Measurements from ENCODE around the gene HIPK3.

HIPK3 gene

DNA sequence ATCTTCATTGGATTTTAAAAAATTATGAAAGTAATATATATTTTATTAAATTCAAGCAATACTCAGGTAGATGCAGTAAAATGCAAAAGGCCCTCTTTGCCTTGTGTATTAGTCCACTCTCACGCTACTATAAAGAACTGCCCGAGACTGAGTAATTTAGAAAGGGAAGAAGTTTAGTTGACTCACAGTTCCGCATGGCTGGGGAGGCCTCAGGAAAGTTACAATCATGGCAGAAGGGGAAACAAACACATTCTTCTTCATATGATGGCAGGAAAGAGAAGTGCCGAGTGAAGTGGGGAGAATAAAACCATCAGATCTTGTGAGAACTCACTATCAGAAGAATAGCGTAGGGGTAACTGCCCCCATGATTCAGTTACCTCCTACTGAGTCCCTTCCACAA is 130.8 kb downstream of the HIPK3 start:
- peaks cover 89% of the 10 kb centered on the region for H3K4me1 ChIP-seq (ENCODE audit: control insufficient read depth, low read length)
- H4K20me1 ChIP-seq (ENCODE audit: control insufficient read depth, insufficient read depth, low read depth, low read length) = no peaks in the 10 kb centered on the region
- H3K36me3 ChIP-seq (ENCODE audit: control insufficient read depth, low read length) = peaks cover 47% of the 10 kb centered on the region
- H3K79me2 ChIP-seq (ENCODE audit: control insufficient read depth, low read length) = peaks cover 71% of the 10 kb centered on the region
- H3K9me3 ChIP-seq (ENCODE audit: control insufficient read depth, insufficient read depth, low read length) = peaks cover 12% of the 10 kb centered on the region
- peak overlapping the region; percentile 97 for H3K27ac ChIP-seq (ENCODE audit: low read depth, low read length)
- H3F3A ChIP-seq (ENCODE audit: control insufficient read depth, insufficient read depth) = peaks cover 53% of the 10 kb centered on the region
- peak overlapping the region; percentile 87 for H3K4me2 ChIP-seq (ENCODE audit: low read length)
- TF ChIP-seq, protein P1, sequence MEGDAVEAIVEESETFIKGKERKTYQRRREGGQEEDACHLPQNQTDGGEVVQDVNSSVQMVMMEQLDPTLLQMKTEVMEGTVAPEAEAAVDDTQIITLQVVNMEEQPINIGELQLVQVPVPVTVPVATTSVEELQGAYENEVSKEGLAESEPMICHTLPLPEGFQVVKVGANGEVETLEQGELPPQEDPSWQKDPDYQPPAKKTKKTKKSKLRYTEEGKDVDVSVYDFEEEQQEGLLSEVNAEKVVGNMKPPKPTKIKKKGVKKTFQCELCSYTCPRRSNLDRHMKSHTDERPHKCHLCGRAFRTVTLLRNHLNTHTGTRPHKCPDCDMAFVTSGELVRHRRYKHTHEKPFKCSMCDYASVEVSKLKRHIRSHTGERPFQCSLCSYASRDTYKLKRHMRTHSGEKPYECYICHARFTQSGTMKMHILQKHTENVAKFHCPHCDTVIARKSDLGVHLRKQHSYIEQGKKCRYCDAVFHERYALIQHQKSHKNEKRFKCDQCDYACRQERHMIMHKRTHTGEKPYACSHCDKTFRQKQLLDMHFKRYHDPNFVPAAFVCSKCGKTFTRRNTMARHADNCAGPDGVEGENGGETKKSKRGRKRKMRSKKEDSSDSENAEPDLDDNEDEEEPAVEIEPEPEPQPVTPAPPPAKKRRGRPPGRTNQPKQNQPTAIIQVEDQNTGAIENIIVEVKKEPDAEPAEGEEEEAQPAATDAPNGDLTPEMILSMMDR (IDR thresholded peaks at IDR 0.05; ENCODE audit: low read depth, low read length, poor library complexity, severe bottlenecking) = no peak
- TF ChIP-seq EZH2phosphoT487 (IDR thresholded peaks at IDR 0.05; ENCODE audit: borderline replicate concordance, low read length) = no peak
- H3K4me3 ChIP-seq (ENCODE audit: low read length) = peak overlapping the region; percentile 71
- H3K9me2 ChIP-seq (replicated peaks; ENCODE audit: control insufficient read depth, low read length) = no peaks in the 10 kb centered on the region
- no peaks in the 10 kb centered on the region for H3K27me3 ChIP-seq (ENCODE audit: control insufficient read depth, low read length)

DNA sequence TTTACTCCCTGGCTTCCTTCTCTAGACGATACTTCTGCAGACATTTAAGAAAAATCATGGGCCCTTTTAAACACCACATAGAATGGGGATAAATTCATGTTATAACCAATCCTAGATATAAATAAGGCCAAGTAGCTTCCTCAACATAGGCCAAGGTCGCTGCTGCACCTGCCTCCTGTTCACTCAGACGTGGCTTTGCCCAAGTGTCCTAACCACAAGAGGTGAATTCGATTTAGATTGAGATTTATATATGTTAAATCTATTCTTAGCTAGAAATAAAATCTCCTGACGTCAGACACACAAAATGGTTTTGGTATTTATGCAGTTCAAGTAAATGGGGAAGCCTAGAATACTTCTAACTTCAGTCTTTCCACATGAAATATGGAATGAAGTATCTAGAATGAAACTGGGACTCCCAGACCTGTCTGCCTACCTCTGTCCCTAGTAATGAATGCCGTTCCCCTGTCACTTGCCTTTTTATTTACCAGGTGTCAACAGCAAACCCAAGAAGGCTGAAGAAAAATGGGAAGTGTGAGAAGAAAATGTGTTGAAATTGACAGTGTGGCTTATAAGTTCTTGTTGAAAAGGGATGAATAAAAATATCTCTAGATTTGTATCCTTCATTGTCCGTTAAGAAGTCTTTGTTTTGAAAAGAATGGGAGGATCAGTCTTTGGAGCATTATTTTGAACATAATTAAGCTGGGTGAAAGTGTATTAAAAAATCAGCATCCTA is 131.8 kb downstream of the HIPK3 start:
- TF ChIP-seq, protein P1 (IDR thresholded peaks at IDR 0.05; ENCODE audit: low read depth, low read length, poor library complexity, severe bottlenecking) = no peak
- TF ChIP-seq EZH2phosphoT487 (IDR thresholded peaks at IDR 0.05; ENCODE audit: borderline replicate concordance, low read length) = no peak
- Histone ChIP-seq H3K27ac (ENCODE audit: low read depth, low read length) (peak overlapping the region; percentile 97), H3K9me3 (ENCODE audit: control insufficient read depth, insufficient read depth, low read length) (peaks cover 12% of the 10 kb centered on the region), H4K20me1 (ENCODE audit: control insufficient read depth, insufficient read depth, low read depth, low read length) (no peaks in the 10 kb centered on the region), H3K36me3 (ENCODE audit: control insufficient read depth, low read length) (peaks cover 44% of the 10 kb centered on the region), H3K4me1 (ENCODE audit: control insufficient read depth, low read length) (peaks cover 79% of the 10 kb centered on the region), H3K27me3 (ENCODE audit: control insufficient read depth, low read length) (no peaks in the 10 kb centered on the region), H3K4me2 (ENCODE audit: low read length) (peak overlapping the region; percentile 87), H3F3A (ENCODE audit: control insufficient read depth, insufficient read depth) (peaks cover 44% of the 10 kb centered on the region), H3K79me2 (ENCODE audit: control insufficient read depth, low read length) (peaks cover 73% of the 10 kb centered on the region), H3K4me3 (ENCODE audit: low read length) (peak overlapping the region; percentile 71), H3K9me2 (replicated peaks; ENCODE audit: control insufficient read depth, low read length) (no peaks in the 10 kb centered on the region)

DNA sequence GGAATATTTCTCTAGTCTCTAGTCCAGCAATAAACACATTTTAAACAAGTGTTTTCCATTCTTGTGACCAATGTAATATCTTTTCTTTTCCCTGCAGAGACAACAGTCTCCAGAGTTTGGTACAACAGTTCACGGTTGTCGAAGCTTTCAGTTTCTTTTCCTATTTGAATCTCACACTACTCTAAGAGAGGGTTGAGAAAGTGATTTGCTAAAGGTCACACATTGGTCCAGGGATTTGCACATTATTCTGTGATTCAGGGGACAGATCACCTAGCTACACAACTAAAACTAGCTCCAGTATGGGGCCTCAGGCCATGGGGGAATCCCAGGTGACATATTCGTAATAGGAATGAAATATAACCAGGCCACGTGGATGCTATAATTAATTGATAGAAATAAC is 132.5 kb downstream of the HIPK3 start:
- Histone ChIP-seq H3K9me3 (ENCODE audit: control insufficient read depth, insufficient read depth, low read length) (peaks cover 12% of the 10 kb centered on the region), H3F3A (ENCODE audit: control insufficient read depth, insufficient read depth) (peaks cover 37% of the 10 kb centered on the region), H3K36me3 (ENCODE audit: control insufficient read depth, low read length) (peaks cover 38% of the 10 kb centered on the region), H3K9me2 (replicated peaks; ENCODE audit: control insufficient read depth, low read length) (no peaks in the 10 kb centered on the region), H3K79me2 (ENCODE audit: control insufficient read depth, low read length) (peaks cover 70% of the 10 kb centered on the region), H4K20me1 (ENCODE audit: control insufficient read depth, insufficient read depth, low read depth, low read length) (no peaks in the 10 kb centered on the region), H3K27ac (ENCODE audit: low read depth, low read length) (peak overlapping the region; percentile 97), H3K4me1 (ENCODE audit: control insufficient read depth, low read length) (peaks cover 75% of the 10 kb centered on the region), H3K27me3 (ENCODE audit: control insufficient read depth, low read length) (no peaks in the 10 kb centered on the region), H3K4me2 (ENCODE audit: low read length) (peak overlapping the region; percentile 87), H3K4me3 (ENCODE audit: low read length) (peak overlapping the region; percentile 71)
- TF ChIP-seq, protein P1 (IDR thresholded peaks at IDR 0.05; ENCODE audit: low read depth, low read length, poor library complexity, severe bottlenecking) = no peak
- TF ChIP-seq EZH2phosphoT487 (IDR thresholded peaks at IDR 0.05; ENCODE audit: borderline replicate concordance, low read length) = no peak

All from DOHH2 (cell line).